HFFc6 (cell line): ENCODE data around the gene HEXD. TPM values are rescaled to one million over a fixed set of nuclear protein-coding genes. Genes with fewer than 3 reads are reported as not detected.

Experiments
- DNase-seq: peaks from one replicate; pipeline ENCODE4 v3.0.0-alpha.2; 2018
- H3K27ac Mint-ChIP-seq: 2 replicates; pipeline ENCODE4 v1.8.0; 2020; ENCODE audit warnings: mild to moderate bottlenecking, mixed read lengths
- H3K27me3 Mint-ChIP-seq: 2 replicates; pipeline ENCODE4 v1.8.0; 2021; ENCODE audit warnings: mild to moderate bottlenecking, moderate library complexity, mixed read lengths; ENCODE audit not compliant: insufficient read depth
- H3K36me3 Mint-ChIP-seq: 2 replicates; pipeline ENCODE4 v1.8.0; 2021; ENCODE audit warnings: low read depth, mixed read lengths
- H3K4me1 Mint-ChIP-seq: 2 replicates; pipeline ENCODE4 v1.8.0; 2020; ENCODE audit warnings: low read depth, mixed read lengths
- H3K4me3 Mint-ChIP-seq: 2 replicates; pipeline ENCODE4 v1.8.0; 2020; ENCODE audit warnings: mild to moderate bottlenecking, moderate library complexity, mixed read lengths
- H3K9me3 Mint-ChIP-seq: 2 replicates; pipeline ENCODE4 v1.8.0; 2020; ENCODE audit warnings: mild to moderate bottlenecking, mixed read lengths
- CTCF ChIP-seq: fragments of 200-600 bp; sonication (generic); IDR thresholded peaks from 2 replicates; pipeline ENCODE4 v1.5.0; 2021; ENCODE audit warnings: antibody characterized with exemption, mild to moderate bottlenecking
- total RNA-seq, 6 experiments: library from RNA; stranded (reverse); fragmentation: NEBNext Ultra II Directional; extraction: Animal tissue kit (Norgen Biotek cat#: 25700); gene quantifications; 2 replicates in 1 of 6; 3 replicates in 5 of 6; pipeline ENCODE4 v1.2.3, GENCODE V29; 2021

Gene HEXD
- total RNA-seq, 6 experiments from 2014 or later = 4.3 to 6.8 (median 5.6) TPM

DNA sequence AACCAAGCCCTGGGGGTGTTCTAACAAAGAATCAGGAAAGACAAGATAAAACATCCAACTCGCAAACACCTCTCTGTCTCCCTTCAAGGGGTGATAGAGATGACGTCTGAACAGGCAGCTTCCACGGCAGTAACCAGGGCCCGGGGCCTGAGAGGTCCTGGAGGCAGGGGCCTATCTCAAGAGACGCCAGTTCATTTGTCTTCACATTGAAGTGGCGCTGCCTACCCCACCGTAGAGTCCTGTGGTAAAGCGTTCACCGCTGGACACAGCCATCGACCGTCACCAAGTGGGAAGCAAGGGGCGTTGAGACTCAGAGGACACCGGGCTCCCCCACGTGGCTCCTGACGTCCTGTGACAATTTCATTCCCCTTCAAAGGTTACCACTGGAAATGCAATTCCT lies 25.2 kb upstream of the HEXD start:
- Mint-ChIP-seq H3K27me3 (peaks cover under 1% of the 10 kb centered on the region; the same call in 1 of the 2 replicates), H3K4me1 (peaks cover 17% of the 10 kb centered on the region), H3K9me3 (no peaks in the 10 kb centered on the region), H3K4me3 (no peak overlapping the region), H3K36me3 (no peaks in the 10 kb centered on the region), H3K27ac (no peak overlapping the region)
- TF ChIP-seq CTCF = no peak
- DNase-seq = no peak

- peaks cover 23% of the 10 kb centered on the region for H3K4me1 Mint-ChIP-seq
- DNase-seq = no peak
- H3K4me3 Mint-ChIP-seq = no peak overlapping the region
- H3K36me3 Mint-ChIP-seq = no peaks in the 10 kb centered on the region
- H3K27me3 Mint-ChIP-seq = no peaks in the 10 kb centered on the region
- H3K9me3 Mint-ChIP-seq = no peaks in the 10 kb centered on the region
- TF ChIP-seq CTCF = no peak
- H3K27ac Mint-ChIP-seq = no peak overlapping the region
These were observed 23.9 kb upstream of the HEXD start for GRCh38 chr17:82394278-82394677.

DNA sequence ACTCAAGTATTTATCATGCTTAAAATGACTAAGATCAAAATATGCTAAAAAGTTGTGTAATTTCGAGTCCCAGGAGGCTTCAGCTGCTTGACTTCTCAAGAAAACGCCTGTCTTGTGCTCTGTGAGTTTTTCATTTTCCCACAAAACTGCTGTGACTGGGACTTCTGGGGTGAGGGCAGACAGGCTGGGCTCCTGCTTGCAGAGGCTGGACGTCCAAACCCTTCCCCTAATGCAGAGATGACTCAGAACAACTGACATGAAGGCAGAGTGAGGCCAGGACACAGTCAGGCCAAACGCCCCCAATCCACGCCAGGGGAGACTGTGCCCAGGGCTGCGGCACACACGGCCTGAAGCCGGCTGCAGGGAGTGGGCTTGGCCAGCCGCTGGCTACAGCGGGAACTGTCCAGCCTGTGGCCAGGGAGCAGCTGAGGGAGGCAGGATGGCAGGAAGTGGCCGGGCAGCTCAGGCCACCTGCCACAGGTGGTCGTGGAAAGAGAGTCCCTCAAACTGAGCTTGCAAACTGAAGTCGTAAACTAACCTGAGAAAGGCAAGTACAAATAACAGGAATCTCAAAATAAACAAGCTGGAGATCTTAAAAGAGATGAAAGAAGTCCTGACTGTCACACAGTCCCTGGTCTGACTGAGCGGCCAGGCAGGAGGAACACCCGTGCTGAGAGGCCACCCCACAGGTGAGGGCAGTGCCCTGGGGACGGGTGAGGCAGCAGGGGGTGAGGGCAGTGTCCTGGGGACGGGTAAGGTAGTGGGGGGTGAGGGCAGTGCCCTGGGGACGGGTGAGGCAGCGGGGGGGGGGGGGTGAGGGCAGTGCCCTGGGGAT lies 21.3 kb upstream of the HEXD start:
- no peaks in the 10 kb centered on the region for H3K9me3 Mint-ChIP-seq
- H3K4me1 Mint-ChIP-seq = peaks cover 28% of the 10 kb centered on the region
- no peaks in the 10 kb centered on the region; the same call in 1 of the 2 replicates for H3K36me3 Mint-ChIP-seq
- peak overlapping the region; percentile 75 for H3K27ac Mint-ChIP-seq
- TF ChIP-seq CTCF = no peak
- peaks cover 1% of the 10 kb centered on the region; the same call in 1 of the 2 replicates for H3K27me3 Mint-ChIP-seq
- H3K4me3 Mint-ChIP-seq = peak overlapping the region; percentile 29; the same call in 1 of the 2 replicates
- peak; percentile 82 for DNase-seq

DNA sequence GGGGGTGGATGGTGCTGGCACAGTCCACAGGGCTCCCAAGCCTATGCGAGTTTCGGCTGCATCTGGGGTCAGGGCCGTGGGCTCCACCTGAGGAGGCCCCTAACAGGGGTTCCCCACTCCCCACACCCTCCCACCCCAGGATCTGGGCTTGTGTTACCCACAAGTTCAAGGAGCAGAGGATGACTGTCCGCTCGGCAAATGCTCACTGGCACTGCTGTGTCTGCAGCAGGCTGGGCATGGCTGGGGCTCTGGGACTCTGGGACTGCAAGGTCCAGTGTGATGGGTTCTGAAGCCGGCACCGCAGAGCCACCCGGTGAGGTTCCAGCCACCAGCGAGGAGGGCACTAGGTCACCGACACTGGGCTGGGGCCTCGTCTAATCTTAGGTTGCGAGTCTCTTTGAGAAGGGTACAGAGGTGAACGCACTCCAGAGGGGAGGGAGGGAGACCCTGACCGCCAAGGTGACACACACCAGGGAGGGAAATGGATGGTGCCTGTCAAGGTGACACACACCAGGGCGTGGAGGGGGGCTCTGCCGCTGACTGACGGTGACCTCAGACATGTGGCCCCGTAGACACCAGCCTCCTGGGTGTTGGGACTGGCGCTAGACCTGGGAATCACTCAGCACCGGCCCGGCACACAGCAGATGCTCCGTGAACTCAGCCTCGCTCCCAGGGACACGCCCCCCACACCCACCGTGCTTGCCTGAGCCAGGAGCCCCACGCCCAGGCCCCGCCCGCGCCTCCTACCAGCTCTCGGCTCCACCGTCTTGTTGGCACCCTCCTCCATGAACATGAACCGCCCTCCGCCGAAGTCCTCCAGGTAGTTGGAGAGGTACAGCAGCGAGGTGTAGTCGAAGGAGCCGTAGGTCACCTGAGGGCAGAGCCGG lies 20.5 kb upstream of the HEXD start:
- DNase-seq = no peak
- no peak for TF ChIP-seq CTCF

GRCh38 chr17:82399041-82399441 lies 19.1 kb upstream of the HEXD start:
- Mint-ChIP-seq H3K27me3 (peaks cover 1% of the 10 kb centered on the region; the same call in 1 of the 2 replicates), H3K36me3 (no peaks in the 10 kb centered on the region; the same call in 1 of the 2 replicates), H3K27ac (0 out of 2 replicates have a peak overlapping the region, but pooled peaks have one; percentile 33), H3K9me3 (no peaks in the 10 kb centered on the region), H3K4me1 (peaks cover 28% of the 10 kb centered on the region), H3K4me3 (no peak overlapping the region)
- no peak for TF ChIP-seq CTCF
- peak; percentile 52 for DNase-seq

More for the DNA sequence above, 20.5 kb upstream of the HEXD start:
- Mint-ChIP-seq H3K27me3 (peaks cover 1% of the 10 kb centered on the region; the same call in 1 of the 2 replicates), H3K36me3 (no peaks in the 10 kb centered on the region; the same call in 1 of the 2 replicates), H3K4me3 (no peak overlapping the region), H3K9me3 (no peaks in the 10 kb centered on the region), H3K4me1 (peaks cover 28% of the 10 kb centered on the region), H3K27ac (no peak overlapping the region)
